Measurements from ENCODE around the gene PTPN13.

Gene PTPN13

DNA sequence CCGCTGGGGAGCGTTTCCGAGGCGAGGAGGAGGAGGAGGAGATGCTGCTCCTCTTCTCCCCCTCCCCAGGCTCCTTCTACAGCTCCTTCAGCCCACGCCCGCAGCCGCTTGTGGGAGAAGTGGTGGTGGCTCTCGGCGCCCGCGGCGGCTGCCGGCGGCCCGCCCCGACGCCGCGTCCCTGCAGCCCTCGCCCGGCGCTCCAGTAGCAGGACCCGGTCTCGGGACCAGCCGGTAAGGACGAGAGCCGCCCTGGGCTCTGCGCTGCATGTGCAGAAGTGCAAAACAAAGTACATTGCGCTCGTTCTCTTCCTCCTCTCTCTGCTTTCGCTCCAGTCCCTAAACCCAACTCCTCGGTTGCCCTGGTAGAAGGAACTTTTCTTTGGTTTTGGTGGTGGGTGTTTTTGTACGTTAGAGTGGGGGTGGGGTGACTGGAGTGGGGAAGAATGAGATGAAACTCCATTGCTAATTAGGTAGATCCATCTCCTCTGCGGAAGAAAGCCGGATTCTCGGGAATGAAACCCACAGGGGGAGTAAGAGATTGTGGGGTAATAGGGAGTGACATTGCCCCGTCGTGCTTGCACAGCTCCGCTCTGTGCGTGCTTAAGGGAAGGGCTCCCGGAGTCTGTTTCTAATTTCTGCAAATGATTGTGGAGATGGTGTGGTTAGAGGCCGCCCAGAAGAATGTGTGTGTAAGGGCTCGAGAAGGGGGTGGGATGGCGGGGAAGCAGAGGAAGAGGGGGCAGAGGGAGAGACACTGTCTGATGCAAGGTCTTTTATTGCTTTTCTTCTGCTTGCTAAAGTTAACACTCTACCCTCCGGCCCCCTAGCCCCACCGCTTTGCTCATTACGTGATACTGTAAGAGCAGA is 677 bp downstream of the PTPN13 start:
- Histone ChIP-seq H3K4me3 (ENCODE audit: low read length) (peak overlapping the region; percentile 100), H3K9ac (ENCODE audit: low read depth, low read length) (peak overlapping the region; percentile 92), H3K27ac (ENCODE audit: low read length) (peak overlapping the region; percentile 62), H3K36me3 (ENCODE audit: insufficient read depth, low read depth, low read length) (no peaks in the 10 kb centered on the region), H3K9me3 (ENCODE audit: insufficient read depth, low read depth, low read length) (no peaks in the 10 kb centered on the region), H3K4me1 (ENCODE audit: insufficient read depth, low read length) (peaks cover 33% of the 10 kb centered on the region), H3K27me3 (ENCODE audit: insufficient read depth, low read length) (no peaks in the 10 kb centered on the region)

DNA sequence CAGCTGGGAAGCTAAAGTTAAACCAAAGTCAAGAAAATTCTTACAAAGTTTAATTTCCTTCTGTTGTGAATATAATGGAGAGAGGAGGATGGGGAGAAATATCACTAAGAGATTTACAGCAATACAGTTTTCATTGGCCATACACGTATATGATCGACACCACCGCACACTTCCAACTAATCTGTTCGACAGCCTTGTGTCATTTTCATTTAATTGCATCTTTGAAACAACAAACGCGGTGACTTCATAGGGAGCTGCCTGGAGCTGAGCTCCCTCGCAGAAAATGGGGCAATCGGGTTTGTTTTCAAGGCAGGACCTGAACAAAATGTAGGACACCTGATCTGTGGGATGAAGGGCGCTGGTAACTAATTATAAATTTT is 1.3 kb downstream of the PTPN13 start:
- Histone ChIP-seq H3K4me3 (ENCODE audit: low read length) (peak overlapping the region; percentile 100), H3K4me1 (ENCODE audit: insufficient read depth, low read length) (peaks cover 35% of the 10 kb centered on the region), H3K27me3 (ENCODE audit: insufficient read depth, low read length) (no peaks in the 10 kb centered on the region), H3K27ac (ENCODE audit: low read length) (no peak overlapping the region), H3K9ac (ENCODE audit: low read depth, low read length) (peak overlapping the region; percentile 92; the same call in 1 of the 2 replicates), H3K36me3 (ENCODE audit: insufficient read depth, low read depth, low read length) (no peaks in the 10 kb centered on the region), H3K9me3 (ENCODE audit: insufficient read depth, low read depth, low read length) (no peaks in the 10 kb centered on the region)

DNA sequence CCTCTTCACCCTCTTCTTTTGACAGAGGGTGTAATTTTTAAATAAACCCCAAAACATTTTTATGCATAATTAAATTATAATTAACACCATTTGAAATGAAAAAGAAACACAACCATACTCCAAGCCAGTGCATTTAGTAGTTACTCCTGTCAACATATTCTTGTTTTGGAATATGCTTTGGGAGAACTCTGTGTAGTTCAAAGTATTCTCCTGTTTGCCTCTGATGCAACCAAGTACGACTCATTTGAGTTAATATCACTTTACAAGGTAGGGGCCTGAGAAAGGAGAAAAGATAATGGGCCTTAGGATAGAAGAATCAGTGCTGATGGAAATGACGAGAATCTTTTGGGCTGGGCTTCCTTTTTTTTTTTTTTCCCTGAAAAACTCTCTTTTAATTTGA is 2.7 kb downstream of the PTPN13 start:
- Histone ChIP-seq H3K27ac (ENCODE audit: low read length) (no peak overlapping the region), H3K4me3 (ENCODE audit: low read length) (peak overlapping the region; percentile 100; the same call in 1 of the 2 replicates), H3K9me3 (ENCODE audit: insufficient read depth, low read depth, low read length) (no peaks in the 10 kb centered on the region), H3K27me3 (ENCODE audit: insufficient read depth, low read length) (no peaks in the 10 kb centered on the region), H3K9ac (ENCODE audit: low read depth, low read length) (no peak overlapping the region), H3K36me3 (ENCODE audit: insufficient read depth, low read depth, low read length) (no peaks in the 10 kb centered on the region), H3K4me1 (ENCODE audit: insufficient read depth, low read length) (peaks cover 35% of the 10 kb centered on the region)

DNA sequence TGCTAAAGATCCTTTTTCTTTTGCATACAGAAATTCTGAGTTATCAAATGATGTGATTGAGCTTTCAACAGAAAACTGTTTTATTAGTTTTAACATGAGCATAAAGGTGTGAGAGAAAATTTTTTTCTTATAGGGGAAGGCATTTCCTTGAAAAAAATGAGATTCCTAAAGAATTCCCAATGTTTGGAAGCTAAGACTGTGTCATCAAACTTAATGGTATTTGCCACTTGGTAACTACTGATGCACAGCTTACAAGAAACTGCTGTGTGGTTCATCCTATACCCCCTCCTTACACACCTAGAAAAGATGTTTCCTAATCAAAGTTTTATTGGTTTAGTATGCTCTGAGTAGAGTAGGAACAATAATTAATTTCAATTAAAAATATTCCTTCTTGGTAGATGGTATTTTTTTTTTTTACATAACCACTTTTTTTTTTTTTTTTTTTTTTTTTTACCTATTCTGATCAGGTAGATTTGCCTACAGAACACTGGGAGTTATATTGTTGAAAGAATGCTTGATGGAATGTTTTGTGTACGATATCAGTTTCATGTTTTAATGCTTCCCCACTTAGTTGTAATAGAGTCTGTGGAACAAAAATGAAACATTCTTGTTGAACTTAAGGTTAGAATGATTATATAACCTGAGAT is 6.0 kb downstream of the PTPN13 start:
- no peaks in the 10 kb centered on the region for H3K9me3 ChIP-seq (ENCODE audit: insufficient read depth, low read depth, low read length)
- H3K27ac ChIP-seq (ENCODE audit: low read length): no peak overlapping the region
- no peaks in the 10 kb centered on the region for H3K36me3 ChIP-seq (ENCODE audit: insufficient read depth, low read depth, low read length)
- H3K4me3 ChIP-seq (ENCODE audit: low read length): no peak overlapping the region
- H3K27me3 ChIP-seq (ENCODE audit: insufficient read depth, low read length): no peaks in the 10 kb centered on the region
- H3K4me1 ChIP-seq (ENCODE audit: insufficient read depth, low read length): peaks cover 19% of the 10 kb centered on the region; the same call in 1 of the 2 replicates
- H3K9ac ChIP-seq (ENCODE audit: low read depth, low read length): no peak overlapping the region

DNA sequence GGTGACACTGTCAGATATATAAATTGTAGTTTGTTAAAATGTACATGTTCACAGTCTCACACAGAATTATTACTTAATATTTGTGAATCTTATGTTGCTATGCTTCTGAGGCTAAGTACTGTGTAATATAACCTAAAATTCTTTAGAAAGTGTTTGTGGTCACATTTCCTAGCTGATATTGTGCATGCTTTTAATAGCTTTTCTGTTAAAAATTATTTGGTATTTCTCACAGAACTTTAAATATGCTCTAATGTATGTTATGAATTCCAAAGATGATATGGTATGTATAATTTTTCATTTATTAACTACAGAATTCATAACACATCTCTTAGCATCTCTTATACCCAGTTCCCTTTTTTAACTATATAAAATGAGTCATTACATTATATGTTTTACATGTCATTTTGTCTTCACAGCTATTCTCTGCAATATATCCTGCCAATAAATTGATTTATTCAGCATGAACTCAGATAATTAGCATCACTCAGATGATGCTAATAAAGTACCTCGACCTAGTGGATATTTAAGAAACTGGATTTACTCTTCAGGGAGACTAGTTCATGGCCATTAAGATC is 9.3 kb downstream of the PTPN13 start:
- H3K4me3 ChIP-seq (ENCODE audit: low read length): no peak overlapping the region
- no peak overlapping the region for H3K27ac ChIP-seq (ENCODE audit: low read length)
- no peaks in the 10 kb centered on the region for H3K36me3 ChIP-seq (ENCODE audit: insufficient read depth, low read depth, low read length)
- no peaks in the 10 kb centered on the region for H3K27me3 ChIP-seq (ENCODE audit: insufficient read depth, low read length)
- no peak overlapping the region for H3K9ac ChIP-seq (ENCODE audit: low read depth, low read length)
- no peaks in the 10 kb centered on the region for H3K9me3 ChIP-seq (ENCODE audit: insufficient read depth, low read depth, low read length)
- peaks cover 4% of the 10 kb centered on the region; the same call in 1 of the 2 replicates for H3K4me1 ChIP-seq (ENCODE audit: insufficient read depth, low read length)

DNA sequence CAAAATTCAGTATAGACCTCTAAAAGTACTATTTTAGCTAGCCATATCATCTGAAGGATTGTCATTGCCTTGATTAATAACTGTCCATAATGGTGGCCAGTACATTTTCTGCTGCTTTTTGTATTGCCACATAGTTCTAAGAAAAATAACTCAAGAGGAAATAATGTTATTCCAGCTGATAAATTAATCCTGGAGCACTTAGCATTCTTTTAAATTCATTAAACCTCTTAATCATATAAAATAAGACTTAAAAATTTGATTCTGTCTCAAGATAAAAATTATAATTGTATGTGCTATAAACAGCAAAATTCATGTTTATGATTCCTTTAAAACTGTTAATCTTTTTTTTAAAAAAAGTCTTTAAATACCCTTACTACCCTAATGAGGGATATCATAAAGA is 12.7 kb downstream of the PTPN13 start:
- Histone ChIP-seq H3K9ac (ENCODE audit: low read depth, low read length) (no peak overlapping the region), H3K4me1 (ENCODE audit: insufficient read depth, low read length) (peaks cover 5% of the 10 kb centered on the region; the same call in 1 of the 2 replicates), H3K27ac (ENCODE audit: low read length) (no peak overlapping the region), H3K27me3 (ENCODE audit: insufficient read depth, low read length) (no peaks in the 10 kb centered on the region), H3K4me3 (ENCODE audit: low read length) (no peak overlapping the region), H3K36me3 (ENCODE audit: insufficient read depth, low read depth, low read length) (no peaks in the 10 kb centered on the region), H3K9me3 (ENCODE audit: insufficient read depth, low read depth, low read length) (no peaks in the 10 kb centered on the region)

DNA sequence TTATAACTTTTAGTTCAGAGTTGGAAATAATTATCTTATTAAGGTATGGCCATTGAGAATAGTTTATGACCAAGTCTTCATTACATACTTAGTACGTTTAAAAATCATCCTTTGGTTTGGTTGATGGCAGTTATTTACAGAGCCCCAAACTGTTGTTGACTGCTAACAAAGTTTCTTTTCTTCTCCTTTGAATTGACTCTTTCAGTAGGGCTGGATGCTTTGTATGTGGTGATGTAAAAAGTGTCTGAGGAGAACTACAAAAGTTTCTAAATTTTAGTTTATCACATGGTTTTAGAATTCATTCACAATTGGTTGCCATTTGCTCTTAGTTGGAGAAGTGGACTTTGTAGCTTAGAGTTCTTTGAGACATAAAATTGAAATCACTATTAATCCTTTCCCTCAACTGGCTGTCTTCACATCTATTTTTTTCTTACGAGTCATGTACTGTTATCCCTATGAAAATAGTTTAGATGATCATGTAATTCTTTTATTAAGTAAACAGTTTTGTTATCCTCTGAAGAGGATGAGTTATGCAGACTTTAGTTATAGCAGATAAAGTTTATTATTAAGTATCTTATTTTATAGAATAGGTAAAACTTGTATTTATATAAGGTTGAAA is 14.8 kb downstream of the PTPN13 start:
- no peak overlapping the region for H3K4me3 ChIP-seq (ENCODE audit: low read length)
- no peaks in the 10 kb centered on the region for H3K9me3 ChIP-seq (ENCODE audit: insufficient read depth, low read depth, low read length)
- peaks cover 5% of the 10 kb centered on the region; the same call in 1 of the 2 replicates for H3K4me1 ChIP-seq (ENCODE audit: insufficient read depth, low read length)
- H3K36me3 ChIP-seq (ENCODE audit: insufficient read depth, low read depth, low read length): no peaks in the 10 kb centered on the region
- H3K27ac ChIP-seq (ENCODE audit: low read length): no peak overlapping the region
- H3K27me3 ChIP-seq (ENCODE audit: insufficient read depth, low read length): no peaks in the 10 kb centered on the region
- H3K9ac ChIP-seq (ENCODE audit: low read depth, low read length): no peak overlapping the region

DNA sequence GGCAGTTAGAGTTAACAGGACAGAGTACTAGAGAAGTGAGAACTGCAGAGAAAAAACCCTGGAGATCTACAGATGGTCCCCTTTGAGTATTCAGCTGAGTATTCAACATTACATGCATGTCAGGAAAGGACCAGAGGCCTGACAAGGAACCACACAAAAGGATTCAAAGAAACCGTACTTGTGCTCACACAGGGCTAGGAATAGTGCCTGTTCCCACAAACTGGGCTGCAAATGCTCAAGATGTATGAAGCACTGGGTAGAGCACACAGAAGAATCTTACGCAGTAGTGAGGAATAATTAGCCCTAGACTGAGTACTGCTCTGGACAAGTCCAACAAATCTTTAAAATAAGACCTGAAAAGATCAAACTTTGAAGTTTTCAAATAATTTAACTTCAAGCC is 17.6 kb downstream of the PTPN13 start:
- Histone ChIP-seq H3K36me3 (ENCODE audit: insufficient read depth, low read depth, low read length) (no peaks in the 10 kb centered on the region), H3K27ac (ENCODE audit: low read length) (no peak overlapping the region), H3K9ac (ENCODE audit: low read depth, low read length) (no peak overlapping the region), H3K4me3 (ENCODE audit: low read length) (no peak overlapping the region), H3K27me3 (ENCODE audit: insufficient read depth, low read length) (no peaks in the 10 kb centered on the region), H3K4me1 (ENCODE audit: insufficient read depth, low read length) (peaks cover 5% of the 10 kb centered on the region; the same call in 1 of the 2 replicates), H3K9me3 (ENCODE audit: insufficient read depth, low read depth, low read length) (no peaks in the 10 kb centered on the region)

DNA sequence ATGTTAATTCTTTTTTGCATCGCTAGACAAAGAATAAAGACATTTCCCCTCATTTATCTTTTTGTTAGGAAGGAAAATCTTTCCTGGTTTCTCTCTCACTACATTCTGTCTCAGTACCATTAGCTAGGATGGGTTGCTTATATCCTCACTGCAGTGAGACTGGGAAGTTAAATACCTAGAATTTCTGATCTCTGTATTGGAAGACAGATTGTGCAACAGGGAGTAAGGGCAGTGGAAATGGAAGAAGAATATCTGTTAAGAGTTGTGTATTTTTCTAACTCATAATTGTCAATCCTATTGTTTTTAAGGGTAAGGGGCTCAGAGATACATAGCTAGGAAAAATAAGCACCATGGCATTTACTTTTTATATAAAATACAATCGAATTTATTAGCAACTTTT is 19.6 kb downstream of the PTPN13 start:
- no peaks in the 10 kb centered on the region for H3K36me3 ChIP-seq (ENCODE audit: insufficient read depth, low read depth, low read length)
- H3K27ac ChIP-seq (ENCODE audit: low read length): no peak overlapping the region
- no peak overlapping the region for H3K4me3 ChIP-seq (ENCODE audit: low read length)
- H3K4me1 ChIP-seq (ENCODE audit: insufficient read depth, low read length): peaks cover 5% of the 10 kb centered on the region; the same call in 1 of the 2 replicates
- H3K9me3 ChIP-seq (ENCODE audit: insufficient read depth, low read depth, low read length): no peaks in the 10 kb centered on the region
- no peak overlapping the region for H3K9ac ChIP-seq (ENCODE audit: low read depth, low read length)
- H3K27me3 ChIP-seq (ENCODE audit: insufficient read depth, low read length): no peaks in the 10 kb centered on the region

DNA sequence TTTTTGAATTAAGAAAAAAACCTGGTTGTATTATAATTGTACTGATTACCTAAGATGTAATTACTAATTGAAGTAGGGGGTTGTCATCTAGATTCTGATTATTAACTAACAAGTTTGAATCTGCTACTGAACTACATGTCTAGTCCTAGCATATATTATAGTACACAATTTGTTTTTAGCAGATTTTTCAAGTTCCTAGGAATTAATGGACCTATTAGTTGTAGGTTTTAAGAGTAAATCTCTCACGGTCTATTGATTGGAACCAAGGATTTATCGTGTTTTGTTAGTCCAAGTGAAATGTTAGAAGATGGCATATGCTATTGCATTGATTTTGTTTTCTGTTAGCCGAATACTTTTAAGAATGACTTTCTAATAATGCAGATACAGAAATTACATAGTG is 20.8 kb downstream of the PTPN13 start:
- peaks cover 5% of the 10 kb centered on the region; the same call in 1 of the 2 replicates for H3K4me1 ChIP-seq (ENCODE audit: insufficient read depth, low read length)
- no peak overlapping the region for H3K27ac ChIP-seq (ENCODE audit: low read length)
- no peaks in the 10 kb centered on the region for H3K9me3 ChIP-seq (ENCODE audit: insufficient read depth, low read depth, low read length)
- H3K27me3 ChIP-seq (ENCODE audit: insufficient read depth, low read length): no peaks in the 10 kb centered on the region
- no peak overlapping the region for H3K4me3 ChIP-seq (ENCODE audit: low read length)
- H3K36me3 ChIP-seq (ENCODE audit: insufficient read depth, low read depth, low read length): no peaks in the 10 kb centered on the region
- H3K9ac ChIP-seq (ENCODE audit: low read depth, low read length): no peak overlapping the region

DNA sequence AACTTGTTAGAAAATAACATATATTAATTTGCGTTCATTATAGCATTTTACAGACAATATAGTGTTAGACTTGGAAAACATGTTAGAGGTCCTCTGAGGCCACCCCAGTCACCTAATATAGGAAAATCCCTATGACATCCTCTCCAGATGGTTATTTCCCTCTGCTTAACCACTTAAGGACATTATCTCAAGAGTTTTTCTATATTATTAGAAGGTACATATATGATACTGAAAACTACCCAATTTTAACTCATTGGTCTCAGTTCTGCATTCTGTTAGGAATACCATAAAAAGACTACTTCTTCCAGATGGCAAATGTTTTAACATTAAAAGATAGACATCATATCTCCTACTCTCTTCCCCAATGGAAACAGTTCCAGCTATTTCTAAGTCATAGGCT is 21.4 kb downstream of the PTPN13 start:
- peaks cover 2% of the 10 kb centered on the region; the same call in 1 of the 2 replicates for H3K4me1 ChIP-seq (ENCODE audit: insufficient read depth, low read length)
- H3K4me3 ChIP-seq (ENCODE audit: low read length): no peak overlapping the region
- no peak overlapping the region for H3K27ac ChIP-seq (ENCODE audit: low read length)
- no peaks in the 10 kb centered on the region for H3K9me3 ChIP-seq (ENCODE audit: insufficient read depth, low read depth, low read length)
- H3K27me3 ChIP-seq (ENCODE audit: insufficient read depth, low read length): no peaks in the 10 kb centered on the region
- no peaks in the 10 kb centered on the region for H3K36me3 ChIP-seq (ENCODE audit: insufficient read depth, low read depth, low read length)
- H3K9ac ChIP-seq (ENCODE audit: low read depth, low read length): no peak overlapping the region
